ENCODE measurements around the gene GSTT4. TPM values are rescaled to one million over a fixed set of nuclear protein-coding genes. Genes with fewer than 3 reads are reported as not detected.

The GSTT4 gene
- total RNA-seq, 1 experiment from 2014 or later: not detected

- Histone ChIP-seq H4K91ac (ENCODE audit: insufficient read length, low read depth, low read length) (no peak overlapping the region), H3K9me3 (ENCODE audit: control insufficient read depth, low read depth, low read length) (no peaks in the 10 kb centered on the region), H3K23me2 (ENCODE audit: insufficient read length, low read depth, low read length, poor library complexity, severe bottlenecking) (no peaks in the 10 kb centered on the region), H4K5ac (ENCODE audit: insufficient read length, low read depth, low read length) (no peak overlapping the region), H3K4me2 (ENCODE audit: insufficient read depth, insufficient read length, low read length) (no peak overlapping the region), H2BK12ac (ENCODE audit: insufficient read length, low read depth, low read length) (no peak overlapping the region), H2AFZ (ENCODE audit: low read length) (no peak overlapping the region), H3T11ph (ENCODE audit: low read length) (no peak overlapping the region), H2BK15ac (ENCODE audit: low read depth, low read length) (no peak overlapping the region), H3K4ac (ENCODE audit: low read depth, low read length) (no peak overlapping the region), H3K56ac (ENCODE audit: insufficient read length, low read depth, low read length) (no peak overlapping the region), H2AK5ac (ENCODE audit: insufficient read length, low read length) (no peak overlapping the region), H3K9ac (ENCODE audit: extremely low read depth, insufficient read length, low read length) (no peak overlapping the region), H4K20me1 (ENCODE audit: control insufficient read depth, insufficient read depth, insufficient read length) (peaks cover 3% of the 10 kb centered on the region), H2BK120ac (ENCODE audit: low read depth, low read length, poor library complexity, severe bottlenecking) (no peak overlapping the region), H2BK20ac (ENCODE audit: low read depth, low read length, poor library complexity, severe bottlenecking) (no peak overlapping the region), H3K27me3 (ENCODE audit: insufficient read depth, low read length) (no peaks in the 10 kb centered on the region), H4K8ac (replicated peaks; ENCODE audit: insufficient read length, low read depth, low read length) (no peak overlapping the region), H3K18ac (ENCODE audit: insufficient read length, low read depth, low read length) (no peak overlapping the region), H3K27ac (ENCODE audit: insufficient read length, low read depth, low read length) (no peak overlapping the region), H2BK5ac (ENCODE audit: insufficient read length, low read length) (no peak overlapping the region), H3K79me1 (ENCODE audit: insufficient read depth, low read depth, low read length, poor library complexity, severe bottlenecking) (no peaks in the 10 kb centered on the region), H3K14ac (ENCODE audit: insufficient read depth, low read length) (no peak overlapping the region), H3K4me1 (ENCODE audit: insufficient read depth, low read length) (no peaks in the 10 kb centered on the region), H3K79me2 (ENCODE audit: insufficient read depth, low read length) (no peaks in the 10 kb centered on the region), H3K23ac (ENCODE audit: insufficient read length, low read depth, low read length) (no peak overlapping the region)
- no peaks in the 10 kb centered on the region for H3K4me1 Mint-ChIP-seq
- TF ChIP-seq CTCF (conservative IDR thresholded peaks at IDR 0.05): no peak
- H3K9me3 Mint-ChIP-seq: peaks cover 0 to 5% of the 10 kb centered on the region in 2 experiments; a peak in 2 of 5 replicates
- WGBS (ENCODE audit: extremely low coverage, insufficient read length, low lambda C conversion rate): no CpG with 5 or more reads among the region's 6 CpGs
- no peak for DNase-seq
- H3K27me3 Mint-ChIP-seq (ENCODE audit: low read depth): no peaks in the 10 kb centered on the region
- no peak overlapping the region for H3K4me3 Mint-ChIP-seq
- H3K36me3 Mint-ChIP-seq (ENCODE audit: insufficient read depth in 1 of 3, low read depth in 3 of 3): peaks cover 30 to 33% (median 31%) of the 10 kb centered on the region in 3 experiments
- no peak overlapping the region; a peak in 1 of 7 replicates for H3K27ac Mint-ChIP-seq
Observed at GRCh38 chr22:23970816-23971486, 34.3 kb downstream of the GSTT4 start.
